Keratinocyte (primary cell): ENCODE data around the gene GTF2B. TPM values are rescaled to one million over a fixed set of nuclear protein-coding genes. Genes with fewer than 3 reads are reported as not detected.
"Not testable (repeated sequence)": the region's sequence is repeated elsewhere in the genome, so short reads cannot be mapped to it uniquely, and the experiment has no call there.

Experiments used
- DNase-seq: peaks from one replicate; pipeline ENCODE4 v3.0.0-alpha.2; 2011; ENCODE audit warnings: low read depth, missing footprints, low spot score
- FAIRE-seq: peaks from 2 replicates; lab custom pipeline; 2011; peaks lifted over from hg19 to GRCh38; lab: Jason Lieb, UNC
- H2AFZ ChIP-seq: 2 replicates; pipeline ENCODE4 v1.6.0; 2012; ENCODE audit warnings: low read length, control low read depth, inconsistent platforms; ENCODE audit not compliant: control insufficient read depth
- H3K27ac ChIP-seq: 2 replicates; pipeline ENCODE4 v1.5.1; 2011; ENCODE audit warnings: low read length; ENCODE audit not compliant: control insufficient read depth, insufficient read depth
- H3K27me3 ChIP-seq: 3 replicates; pipeline ENCODE4 v1.6.0; 2011; ENCODE audit warnings: low read length; ENCODE audit not compliant: control insufficient read depth, insufficient read depth; ENCODE audit errors: extremely low read depth
- H3K36me3 ChIP-seq, 2 experiments: 2 replicates in 1 of 2; 3 replicates in 1 of 2; pipeline ENCODE4 v1.5.1; 2011; ENCODE audit warnings: low read length in 2 of 2, mild to moderate bottlenecking in 1 of 2; ENCODE audit not compliant: control insufficient read depth in 2 of 2, insufficient read depth in 2 of 2; ENCODE audit errors: extremely low read depth in 1 of 2
- H3K4me1 ChIP-seq: 3 replicates; pipeline ENCODE4 v1.5.1; 2011; ENCODE audit warnings: low read length; ENCODE audit not compliant: control insufficient read depth, insufficient read depth; ENCODE audit errors: extremely low read depth
- H3K4me2 ChIP-seq: 3 replicates; pipeline ENCODE4 v1.6.0; 2011; ENCODE audit warnings: low read depth, low read length; ENCODE audit not compliant: control insufficient read depth, insufficient read depth; ENCODE audit errors: extremely low read depth
- H3K4me3 ChIP-seq, 3 experiments: fragments of 200-600 bp in 1 of 3; sonication (generic) in 1 of 3; 2 replicates in 2 of 3; 3 replicates in 1 of 3; pipeline ENCODE4 v1.5.1; 2011 to 2016; ENCODE audit warnings: low read length in 3 of 3, mild to moderate bottlenecking in 3 of 3, control low read depth in 2 of 3, inconsistent platforms in 1 of 3, low read depth in 1 of 3, mixed read lengths in 1 of 3, mixed run types in 1 of 3, moderate library complexity in 1 of 3; ENCODE audit not compliant: control insufficient read depth in 2 of 3, insufficient read depth in 2 of 3; ENCODE audit errors: extremely low read depth in 1 of 3
- H3K79me2 ChIP-seq: 2 replicates; pipeline ENCODE4 v1.6.0; 2012; ENCODE audit warnings: low read length; ENCODE audit not compliant: control insufficient read depth, insufficient read depth
- H3K9ac ChIP-seq: 3 replicates; pipeline ENCODE4 v1.6.0; 2011; ENCODE audit warnings: low read length; ENCODE audit not compliant: control insufficient read depth, insufficient read depth; ENCODE audit errors: extremely low read depth
- H3K9me1 ChIP-seq: 3 replicates; pipeline ENCODE4 v1.6.0; 2011; ENCODE audit warnings: low read length; ENCODE audit not compliant: control insufficient read depth, insufficient read depth; ENCODE audit errors: extremely low read depth
- H3K9me3 ChIP-seq: 2 replicates; pipeline ENCODE4 v1.5.1; 2012; ENCODE audit warnings: low read depth, low read length; ENCODE audit not compliant: control insufficient read depth
- H4K20me1 ChIP-seq: 3 replicates; pipeline ENCODE4 v1.6.0; 2011; ENCODE audit warnings: low read length; ENCODE audit not compliant: control insufficient read depth, insufficient read depth; ENCODE audit errors: extremely low read depth
- EZH2 ChIP-seq: IDR thresholded peaks from one replicate; pipeline ENCODE4 v1.6.1; 2012; ENCODE audit warnings: inconsistent platforms, mild to moderate bottlenecking, low read length, moderate library complexity
- dilution Hi-C: fragments of 300-500 bp; cut with MboI; formaldehyde crosslinking; loops from one replicate; pipeline ENCODE4 v1.7.0; 2020; ENCODE audit warnings: low sequenced_read_pairs; ENCODE audit not compliant: extremely low pct_ligation_motif_present
- polyA plus RNA-seq, 5 experiments: library from polyadenylated mRNA; depleted of rRNA in 3 of 5; stranded (reverse) in 3 of 5; stranded (forward) in 1 of 5; unstranded in 1 of 5; fragments of >200 nt; gene quantifications; 1 replicate in 1 of 5; 2 replicates in 3 of 5; 3 replicates in 1 of 5; pipeline versions ENCODE4 v1.2.1 to v1.2.3, GENCODE V29; 2011 to 2012; ENCODE audit warnings: missing spikeins in 2 of 5, low read depth in 1 of 5, low replicate concordance in 1 of 5
- TF ChIP-seq, protein P1 (sequence below), 3 experiments: IDR thresholded peaks in 1 of 3; conservative IDR thresholded peaks in 1 of 3; optimal IDR thresholded peaks in 1 of 3; 2 replicates in 2 of 3; 3 replicates in 1 of 3; pipeline versions ENCODE3 to v1.5.1; 2011; ENCODE audit warnings: low read length in 3 of 3, mild to moderate bottlenecking in 3 of 3, moderate library complexity in 2 of 3, control low read depth in 1 of 3, inconsistent platforms in 1 of 3; ENCODE audit not compliant: insufficient read depth in 2 of 3; ENCODE audit errors: extremely low read depth in 1 of 3

GTF2B gene
- polyA plus RNA-seq, 1 donor (not counting 4 experiments of a cell fraction or from before 2014, with no cell fraction given), result 63.8 TPM

DNA sequence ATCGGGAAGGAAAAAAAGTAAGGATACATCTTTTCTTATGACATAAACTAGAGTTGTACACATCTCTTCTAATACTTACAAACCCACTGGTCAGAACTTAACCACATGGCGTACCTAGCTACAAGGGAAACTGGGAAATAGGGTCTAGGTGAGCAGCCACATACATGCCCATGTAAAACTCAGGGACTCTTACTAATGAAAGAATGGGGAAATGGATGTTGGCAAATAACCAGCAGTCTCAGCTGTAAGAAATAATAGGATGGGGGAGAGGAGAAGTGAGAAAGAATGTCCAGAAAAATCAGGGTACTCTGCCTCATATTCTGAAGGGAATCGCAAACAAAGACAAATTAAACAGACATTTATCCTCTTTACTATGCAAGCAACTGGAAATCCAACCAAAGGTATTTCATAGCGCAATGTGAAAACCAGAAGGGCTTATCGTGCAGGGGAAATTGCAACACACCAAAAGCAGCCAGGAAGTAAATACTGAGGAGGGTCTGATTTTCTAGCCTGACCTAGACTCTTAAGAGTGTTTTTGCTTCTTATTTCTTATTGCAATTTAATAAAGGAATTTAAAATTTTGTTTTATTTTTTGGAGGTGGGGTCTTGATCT, 17.5 kb downstream of the GTF2B start:
- no peaks in the 10 kb centered on the region for H3K9me1 ChIP-seq
- FAIRE-seq, result no peak

DNA sequence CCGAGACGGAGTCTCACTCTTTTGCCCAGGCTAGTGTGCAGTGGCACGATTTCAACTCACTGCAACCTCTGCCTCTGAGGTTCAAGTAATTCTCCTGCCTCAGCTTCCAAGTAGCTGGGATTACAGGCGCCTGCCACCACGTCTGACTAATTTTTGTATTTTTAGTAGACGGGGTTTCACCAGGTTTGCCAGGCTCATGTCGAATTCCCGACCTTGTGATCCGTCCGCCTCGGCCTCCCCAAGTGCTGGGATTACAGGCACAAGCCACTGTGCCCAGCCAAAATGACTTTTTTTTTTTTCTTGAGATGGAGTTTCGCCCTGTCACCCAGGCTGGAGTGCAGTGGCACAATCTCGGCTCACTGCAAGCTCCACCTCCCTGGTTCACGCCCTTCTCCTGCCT, 21.7 kb downstream of the GTF2B start:
- FAIRE-seq, H4K20me1 ChIP-seq, H3K4me1 ChIP-seq, H3K4me3 ChIP-seq, H3K9ac ChIP-seq, H2AFZ ChIP-seq, H3K36me3 ChIP-seq, H3K9me1 ChIP-seq, DNase-seq, dilution Hi-C loops, H3K4me2 ChIP-seq, H3K27me3 ChIP-seq, H3K27ac ChIP-seq, H3K9me3 ChIP-seq: not testable (repeated sequence)
- H3K79me2 ChIP-seq, result peaks cover 75% of the 10 kb centered on the region

More for the DNA sequence above, 17.5 kb downstream of the GTF2B start:
- no peak overlapping the region for H3K9ac ChIP-seq
- H3K36me3 ChIP-seq, result peaks cover 0 to 6% of the 10 kb centered on the region in 2 experiments
- no peaks in the 10 kb centered on the region for H3K9me3 ChIP-seq
- no peak for DNase-seq
- no peak overlapping the region for H3K4me3 ChIP-seq
- TF ChIP-seq EZH2, result no peak
- TF ChIP-seq, protein P1, sequence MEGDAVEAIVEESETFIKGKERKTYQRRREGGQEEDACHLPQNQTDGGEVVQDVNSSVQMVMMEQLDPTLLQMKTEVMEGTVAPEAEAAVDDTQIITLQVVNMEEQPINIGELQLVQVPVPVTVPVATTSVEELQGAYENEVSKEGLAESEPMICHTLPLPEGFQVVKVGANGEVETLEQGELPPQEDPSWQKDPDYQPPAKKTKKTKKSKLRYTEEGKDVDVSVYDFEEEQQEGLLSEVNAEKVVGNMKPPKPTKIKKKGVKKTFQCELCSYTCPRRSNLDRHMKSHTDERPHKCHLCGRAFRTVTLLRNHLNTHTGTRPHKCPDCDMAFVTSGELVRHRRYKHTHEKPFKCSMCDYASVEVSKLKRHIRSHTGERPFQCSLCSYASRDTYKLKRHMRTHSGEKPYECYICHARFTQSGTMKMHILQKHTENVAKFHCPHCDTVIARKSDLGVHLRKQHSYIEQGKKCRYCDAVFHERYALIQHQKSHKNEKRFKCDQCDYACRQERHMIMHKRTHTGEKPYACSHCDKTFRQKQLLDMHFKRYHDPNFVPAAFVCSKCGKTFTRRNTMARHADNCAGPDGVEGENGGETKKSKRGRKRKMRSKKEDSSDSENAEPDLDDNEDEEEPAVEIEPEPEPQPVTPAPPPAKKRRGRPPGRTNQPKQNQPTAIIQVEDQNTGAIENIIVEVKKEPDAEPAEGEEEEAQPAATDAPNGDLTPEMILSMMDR (optimal IDR thresholded peaks at IDR 0.05 in 1 of 3, IDR thresholded peaks at IDR 0.05 in 1 of 3, conservative IDR thresholded peaks at IDR 0.05 in 1 of 3; ENCODE audit: extremely low read depth in 1 of 3, insufficient read depth in 2 of 3, low read length in 3 of 3), result no peak
- H3K27ac ChIP-seq, result no peak overlapping the region
- H3K27me3 ChIP-seq, result no peaks in the 10 kb centered on the region
- H3K4me1 ChIP-seq, result peaks cover 7% of the 10 kb centered on the region
- peaks cover 72% of the 10 kb centered on the region for H3K79me2 ChIP-seq
- H3K4me2 ChIP-seq, result no peak overlapping the region
- no peak overlapping the region for H2AFZ ChIP-seq
- H4K20me1 ChIP-seq, result peaks cover 3% of the 10 kb centered on the region
- dilution Hi-C loops, result no loop called here
